ENCODE measurements around the gene NAGK.
"Not testable (repeated sequence)": the region's sequence is repeated elsewhere in the genome, so short reads cannot be mapped to it uniquely, and the experiment has no call there.

DNA sequence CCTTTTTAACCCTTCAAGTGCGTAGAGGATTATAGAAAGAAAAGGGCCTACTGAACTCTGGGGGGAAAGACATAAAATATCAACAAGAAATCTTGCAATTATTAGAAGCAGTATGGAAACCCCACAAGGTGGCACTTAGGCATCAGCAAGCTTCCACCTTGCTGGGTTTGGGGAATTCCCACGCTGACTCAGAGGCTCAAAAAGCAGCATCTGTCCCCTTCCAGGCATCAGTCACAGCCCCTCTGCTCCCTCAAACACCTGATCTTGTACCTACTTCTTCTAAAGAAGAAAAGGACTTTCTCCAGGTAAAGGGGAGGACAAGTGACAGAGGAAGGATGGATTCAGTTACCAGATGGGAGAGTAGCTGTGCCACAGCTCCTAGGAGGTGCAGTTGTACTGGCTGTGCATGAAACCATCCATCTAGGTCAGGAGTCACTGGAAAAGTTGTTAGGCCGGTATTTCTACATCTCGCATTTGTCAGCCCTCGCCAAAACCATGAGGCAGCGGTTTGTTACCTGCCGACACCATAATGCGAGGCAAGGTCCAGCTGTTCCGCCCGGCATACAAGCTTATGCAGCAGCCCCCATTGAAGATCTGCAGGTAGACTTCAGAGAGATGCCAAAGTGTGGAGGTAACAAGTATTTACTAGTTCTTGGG is 18.6 kb upstream of the NAGK start:
- not testable (repeated sequence) for TF ChIP-seq POLR2A, POLR2AphosphoS5 (IDR thresholded peaks at IDR 0.05)
- TF ChIP-seq, protein P1, sequence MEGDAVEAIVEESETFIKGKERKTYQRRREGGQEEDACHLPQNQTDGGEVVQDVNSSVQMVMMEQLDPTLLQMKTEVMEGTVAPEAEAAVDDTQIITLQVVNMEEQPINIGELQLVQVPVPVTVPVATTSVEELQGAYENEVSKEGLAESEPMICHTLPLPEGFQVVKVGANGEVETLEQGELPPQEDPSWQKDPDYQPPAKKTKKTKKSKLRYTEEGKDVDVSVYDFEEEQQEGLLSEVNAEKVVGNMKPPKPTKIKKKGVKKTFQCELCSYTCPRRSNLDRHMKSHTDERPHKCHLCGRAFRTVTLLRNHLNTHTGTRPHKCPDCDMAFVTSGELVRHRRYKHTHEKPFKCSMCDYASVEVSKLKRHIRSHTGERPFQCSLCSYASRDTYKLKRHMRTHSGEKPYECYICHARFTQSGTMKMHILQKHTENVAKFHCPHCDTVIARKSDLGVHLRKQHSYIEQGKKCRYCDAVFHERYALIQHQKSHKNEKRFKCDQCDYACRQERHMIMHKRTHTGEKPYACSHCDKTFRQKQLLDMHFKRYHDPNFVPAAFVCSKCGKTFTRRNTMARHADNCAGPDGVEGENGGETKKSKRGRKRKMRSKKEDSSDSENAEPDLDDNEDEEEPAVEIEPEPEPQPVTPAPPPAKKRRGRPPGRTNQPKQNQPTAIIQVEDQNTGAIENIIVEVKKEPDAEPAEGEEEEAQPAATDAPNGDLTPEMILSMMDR (IDR thresholded peaks at IDR 0.05), result not testable (repeated sequence)

Data from transverse colon (tissue), 4 donors.